ENCODE measurements around the gene HRG. TPM values are rescaled to one million over a fixed set of nuclear protein-coding genes. Genes with fewer than 3 reads are reported as not detected.
A peak's percentile ranks its signal among the peaks of the same experiment; 100 is the strongest.
"Not testable (repeated sequence)": the region's sequence is repeated elsewhere in the genome, so short reads cannot be mapped to it uniquely, and the experiment has no call there.

HRG gene
- total RNA-seq, 4 donors from 2014 or later: not detected

- peaks cover 0 to 7% (median 0%) of the 10 kb centered on the region in 4 donors for H3K27me3 ChIP-seq
- no peak for DNase-seq (ENCODE audit: extremely low spot score)
- H3K4me3 ChIP-seq: no peak overlapping the region
- intact Hi-C loops (cut with DNase I): no loop called here
- H3K9me3 ChIP-seq: no peaks in the 10 kb centered on the region
- WGBS: 89% methylated on average over 7 of the region's 7 CpGs
- no peak for TF ChIP-seq POLR2A (IDR thresholded peaks at IDR 0.05; ENCODE audit: low read depth)
- TF ChIP-seq CTCF (IDR thresholded peaks at IDR 0.05): no peak
- TF ChIP-seq EP300 (IDR thresholded peaks at IDR 0.05): no peak
- no peak for TF ChIP-seq POLR2AphosphoS5 (IDR thresholded peaks at IDR 0.05)
- no peak overlapping the region for H3K27ac ChIP-seq (replicated peaks in 1 of 4)
- H3K4me1 ChIP-seq: no peaks in the 10 kb centered on the region
- no peaks in the 10 kb centered on the region for H3K36me3 ChIP-seq
Observed at GRCh38 chr3:186628756-186629155, 37.1 kb upstream of the HRG start.

- H3K27ac ChIP-seq (replicated peaks in 1 of 4): no peak overlapping the region
- peaks cover 0 to 7% (median 0%) of the 10 kb centered on the region in 4 donors for H3K27me3 ChIP-seq
- TF ChIP-seq POLR2A (IDR thresholded peaks at IDR 0.05; ENCODE audit: low read depth) (no peak), POLR2AphosphoS5 (IDR thresholded peaks at IDR 0.05) (no peak), EP300 (IDR thresholded peaks at IDR 0.05) (no peak), CTCF (IDR thresholded peaks at IDR 0.05) (no peak)
- intact Hi-C loops (cut with DNase I): no loop called here
- H3K36me3 ChIP-seq: no peaks in the 10 kb centered on the region
- no peaks in the 10 kb centered on the region for H3K9me3 ChIP-seq
- no peak overlapping the region for H3K4me3 ChIP-seq
- 65% methylated on average over 6 of the region's 6 CpGs for WGBS
- no peaks in the 10 kb centered on the region for H3K4me1 ChIP-seq
- DNase-seq (ENCODE audit: extremely low spot score): peak; percentile 62
Observed at GRCh38 chr3:186630950-186631641, 34.7 kb upstream of the HRG start.

GRCh38 chr3:186633481-186633880, 32.3 kb upstream of the HRG start:
- intact Hi-C loops (cut with DNase I): no loop called here
- no peaks in the 10 kb centered on the region for H3K36me3 ChIP-seq
- no peaks in the 10 kb centered on the region for H3K9me3 ChIP-seq
- H3K27ac ChIP-seq (replicated peaks in 1 of 4): no peak overlapping the region
- H3K4me3 ChIP-seq: no peak overlapping the region
- TF ChIP-seq POLR2A (IDR thresholded peaks at IDR 0.05; ENCODE audit: low read depth) (no peak), CTCF (IDR thresholded peaks at IDR 0.05) (no peak), POLR2AphosphoS5 (IDR thresholded peaks at IDR 0.05) (no peak)
- H3K27me3 ChIP-seq: peaks cover 0 to under 1% (median 0%) of the 10 kb centered on the region in 4 donors
- H3K4me1 ChIP-seq: no peaks in the 10 kb centered on the region
- DNase-seq (ENCODE audit: extremely low spot score): no peak

- DNase-seq (ENCODE audit: extremely low spot score); H3K4me3 ChIP-seq; H3K36me3 ChIP-seq; H3K4me1 ChIP-seq; H3K27ac ChIP-seq (replicated peaks in 1 of 4); H3K27me3 ChIP-seq; intact Hi-C loops (cut with DNase I); H3K9me3 ChIP-seq: not testable (repeated sequence)
- WGBS: 93% methylated on average over 5 of the region's 5 CpGs
Observed at GRCh38 chr3:186634207-186634606, 31.6 kb upstream of the HRG start.

- H3K27me3 ChIP-seq: peaks cover 0 to 6% (median 2%) of the 10 kb centered on the region in 4 donors
- H3K27ac ChIP-seq (replicated peaks in 1 of 4): no peak overlapping the region
- H3K4me1 ChIP-seq: peaks cover 0 to 4% (median 2%) of the 10 kb centered on the region in 4 donors
- 73% methylated on average over 3 of the region's 3 CpGs for WGBS
- TF ChIP-seq POLR2AphosphoS5 (IDR thresholded peaks at IDR 0.05) (no peak), CTCF (IDR thresholded peaks at IDR 0.05) (no peak), POLR2A (IDR thresholded peaks at IDR 0.05; ENCODE audit: low read depth) (no peak), EP300 (IDR thresholded peaks at IDR 0.05) (no peak)
- peak; percentile 74 for DNase-seq (ENCODE audit: extremely low spot score)
- no peak overlapping the region for H3K4me3 ChIP-seq
- no peaks in the 10 kb centered on the region for H3K9me3 ChIP-seq
- intact Hi-C loops (cut with DNase I): no loop called here
- H3K36me3 ChIP-seq: no peaks in the 10 kb centered on the region
Observed at GRCh38 chr3:186635532-186635931, 30.3 kb upstream of the HRG start.

Measured in esophagus muscularis mucosa (tissue), 4 donors.